A673 (cell line): ENCODE data around the gene CYB5RL.

ENCODE experiments used
- EZH2 ChIP-seq: fragments of 200-600 bp; sonication (generic); IDR thresholded peaks from 2 replicates; pipeline ENCODE4 v1.6.1; 2017; ENCODE audit warnings: borderline replicate concordance, low read depth, mild to moderate bottlenecking, mixed read lengths, antibody characterized with exemption, low read length; ENCODE audit not compliant: poor library complexity, severe bottlenecking
- TF ChIP-seq, protein P1 (sequence below): fragments of 300-800, 200-600 bp; sonication (generic); conservative IDR thresholded peaks from 2 replicates; pipeline ENCODE4 v1.5.1; 2017; ENCODE audit warnings: low read depth, mild to moderate bottlenecking, antibody characterized with exemption, low read length, moderate library complexity, mixed read lengths

- TF ChIP-seq, protein P1, sequence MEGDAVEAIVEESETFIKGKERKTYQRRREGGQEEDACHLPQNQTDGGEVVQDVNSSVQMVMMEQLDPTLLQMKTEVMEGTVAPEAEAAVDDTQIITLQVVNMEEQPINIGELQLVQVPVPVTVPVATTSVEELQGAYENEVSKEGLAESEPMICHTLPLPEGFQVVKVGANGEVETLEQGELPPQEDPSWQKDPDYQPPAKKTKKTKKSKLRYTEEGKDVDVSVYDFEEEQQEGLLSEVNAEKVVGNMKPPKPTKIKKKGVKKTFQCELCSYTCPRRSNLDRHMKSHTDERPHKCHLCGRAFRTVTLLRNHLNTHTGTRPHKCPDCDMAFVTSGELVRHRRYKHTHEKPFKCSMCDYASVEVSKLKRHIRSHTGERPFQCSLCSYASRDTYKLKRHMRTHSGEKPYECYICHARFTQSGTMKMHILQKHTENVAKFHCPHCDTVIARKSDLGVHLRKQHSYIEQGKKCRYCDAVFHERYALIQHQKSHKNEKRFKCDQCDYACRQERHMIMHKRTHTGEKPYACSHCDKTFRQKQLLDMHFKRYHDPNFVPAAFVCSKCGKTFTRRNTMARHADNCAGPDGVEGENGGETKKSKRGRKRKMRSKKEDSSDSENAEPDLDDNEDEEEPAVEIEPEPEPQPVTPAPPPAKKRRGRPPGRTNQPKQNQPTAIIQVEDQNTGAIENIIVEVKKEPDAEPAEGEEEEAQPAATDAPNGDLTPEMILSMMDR, result no peak
- TF ChIP-seq EZH2, result no peak
Measured at GRCh38 chr1:54193453-54193852, 6.4 kb downstream of the CYB5RL start.
